ENCODE data around the gene CMTM2.
"Not testable (repeated sequence)": the region's sequence is repeated elsewhere in the genome, so short reads cannot be mapped to it uniquely, and the experiment has no call there.

CMTM2 gene

DNA sequence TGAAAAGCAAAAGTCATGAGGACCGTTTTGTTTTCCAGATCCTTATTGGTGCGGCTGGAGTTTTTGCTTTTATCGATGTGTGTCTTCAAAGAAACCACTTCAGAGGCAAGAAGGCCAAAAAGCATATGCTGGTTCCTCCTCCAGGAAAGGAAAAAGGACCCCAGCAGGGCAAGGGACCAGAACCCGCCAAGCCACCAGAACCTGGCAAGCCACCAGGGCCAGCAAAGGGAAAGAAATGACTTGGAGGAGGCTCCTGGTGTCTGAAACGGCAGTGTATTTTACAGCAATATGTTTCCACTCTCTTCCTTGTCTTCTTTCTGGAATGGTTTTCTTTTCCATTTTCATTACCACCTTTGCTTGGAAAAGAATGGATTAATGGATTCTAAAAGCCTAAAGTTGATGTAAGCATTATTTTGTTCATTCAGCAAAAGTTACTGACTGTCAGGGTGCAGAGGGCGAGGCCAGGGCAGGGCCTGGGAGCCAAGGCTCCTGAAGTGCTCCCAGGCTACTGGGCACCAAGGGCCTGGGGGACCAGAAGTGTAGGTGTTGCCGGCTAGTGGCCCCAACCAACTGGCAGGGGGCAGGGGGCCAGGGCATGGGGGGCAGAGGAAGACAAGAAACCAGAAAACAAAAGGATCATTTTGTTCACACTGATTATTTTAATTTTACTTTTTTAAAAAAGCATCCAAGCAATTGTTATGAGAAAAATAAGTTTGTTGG is 8.8 kb downstream of the CMTM2 start:
- DNase-seq, result no peak

DNA sequence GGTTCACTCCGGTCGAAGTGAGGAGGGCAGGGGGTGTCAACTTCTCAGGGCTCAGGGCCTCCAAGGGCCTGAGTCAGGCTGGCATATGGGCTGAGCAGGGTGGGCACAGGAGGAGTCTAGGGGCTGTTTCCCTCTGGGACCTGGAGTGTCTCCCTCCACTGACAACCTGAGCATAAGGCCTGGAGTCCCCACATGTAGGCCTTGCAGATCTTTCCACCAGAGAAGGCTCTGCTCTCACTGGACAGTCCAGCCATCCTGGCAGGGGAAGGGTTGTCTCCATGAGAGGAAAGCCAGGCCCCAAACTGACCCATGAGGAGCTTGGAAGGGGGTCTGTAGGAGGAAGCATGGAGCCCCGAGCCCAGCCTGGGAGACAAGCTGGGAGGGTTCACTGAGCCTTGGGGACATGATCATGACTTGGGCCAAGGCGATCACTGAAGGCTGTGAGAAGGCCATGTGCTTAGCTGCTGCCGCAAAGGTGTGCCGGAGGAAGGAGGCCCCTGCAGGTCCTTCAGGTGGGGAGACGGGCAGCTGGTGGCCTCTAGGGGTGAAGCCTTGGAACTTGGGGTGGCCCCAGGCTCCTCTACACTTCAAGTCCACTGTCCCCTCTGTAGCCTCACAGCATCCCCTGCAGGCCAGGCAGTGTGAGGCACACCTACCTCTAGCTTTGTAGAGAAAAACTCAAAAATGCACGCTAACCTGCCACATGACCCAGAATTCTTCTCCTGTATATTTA is 9.9 kb downstream of the CMTM2 start:
- no peak for DNase-seq

DNA sequence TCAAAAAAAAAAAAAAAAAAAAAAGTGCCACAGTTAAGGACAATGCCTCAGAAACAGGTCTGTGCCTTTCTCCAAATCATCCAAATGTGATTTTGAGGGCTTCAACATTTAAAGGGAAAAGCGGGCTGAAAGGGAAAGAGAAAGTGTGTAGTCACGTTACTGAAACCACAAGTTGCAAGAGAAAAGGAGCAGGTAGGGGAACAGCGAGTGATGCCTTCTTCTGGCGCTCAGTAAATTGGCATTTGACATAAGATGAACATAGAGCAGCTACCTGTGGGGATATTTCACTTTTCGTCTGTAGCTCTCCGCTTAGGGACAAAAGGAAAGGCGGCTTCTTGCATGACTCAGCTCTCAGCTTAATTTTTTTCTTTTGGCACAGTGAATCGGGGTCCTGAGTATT is 11.1 kb downstream of the CMTM2 start:
- DNase-seq, result no peak

DNA sequence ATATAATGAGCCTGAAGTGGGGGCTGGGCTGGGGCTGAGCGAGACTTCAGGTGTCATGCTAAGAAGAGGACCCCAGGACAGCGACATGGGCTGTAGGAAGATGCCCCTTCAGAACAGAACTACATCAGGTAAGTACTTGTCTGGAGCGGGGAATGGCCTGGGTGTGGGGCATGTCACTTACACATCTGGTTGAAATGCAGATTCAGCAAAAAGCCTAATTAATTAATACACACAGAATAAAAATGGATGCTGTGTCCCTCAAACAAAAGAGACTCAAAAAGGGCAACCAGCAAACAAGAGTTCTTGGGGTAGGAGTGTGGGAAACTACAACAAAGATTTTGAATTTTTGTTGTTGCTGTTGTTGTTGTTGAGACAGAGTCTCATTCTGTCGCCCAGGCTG is 11.8 kb downstream of the CMTM2 start:
- no peak for DNase-seq

DNA sequence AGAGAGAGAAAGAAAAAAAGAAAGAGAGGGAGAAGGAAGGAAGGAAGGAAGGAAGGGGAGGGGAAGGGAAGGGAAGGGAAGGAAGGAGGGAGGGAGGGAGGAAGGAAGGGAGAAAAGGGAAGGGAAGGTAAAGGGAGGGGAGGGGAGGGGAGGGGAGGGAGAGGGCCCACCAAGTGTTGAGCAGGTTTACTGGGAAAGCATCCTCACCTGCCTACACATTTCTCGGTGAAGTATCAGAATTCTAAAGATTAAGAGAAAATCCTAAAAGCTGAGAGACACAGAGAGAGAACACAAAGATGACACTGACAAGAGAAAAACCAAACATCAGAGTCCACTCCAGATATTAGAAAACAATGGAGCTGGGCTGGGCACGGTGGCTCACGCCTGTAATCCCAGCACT is 13.0 kb downstream of the CMTM2 start:
- DNase-seq, result no peak

DNA sequence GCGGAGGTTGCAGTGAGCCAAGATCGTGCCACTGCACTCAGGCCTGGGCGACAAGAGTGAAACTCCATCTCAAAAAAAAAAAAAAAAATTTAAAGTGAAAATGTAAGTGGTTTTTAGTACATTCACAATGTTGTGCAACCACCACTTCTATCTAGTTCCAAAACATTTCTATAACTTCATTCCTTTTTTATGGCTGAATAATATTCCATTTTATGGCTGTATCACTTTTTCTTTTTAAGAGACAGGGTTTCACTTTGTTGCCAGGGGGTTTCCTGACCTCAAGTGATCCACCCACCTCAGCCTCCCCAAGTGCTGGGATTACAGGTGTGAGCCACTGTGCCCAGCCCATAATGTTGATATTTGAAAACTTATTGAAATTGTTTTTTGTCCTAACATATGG is 13.6 kb downstream of the CMTM2 start:
- no peak for DNase-seq

DNA sequence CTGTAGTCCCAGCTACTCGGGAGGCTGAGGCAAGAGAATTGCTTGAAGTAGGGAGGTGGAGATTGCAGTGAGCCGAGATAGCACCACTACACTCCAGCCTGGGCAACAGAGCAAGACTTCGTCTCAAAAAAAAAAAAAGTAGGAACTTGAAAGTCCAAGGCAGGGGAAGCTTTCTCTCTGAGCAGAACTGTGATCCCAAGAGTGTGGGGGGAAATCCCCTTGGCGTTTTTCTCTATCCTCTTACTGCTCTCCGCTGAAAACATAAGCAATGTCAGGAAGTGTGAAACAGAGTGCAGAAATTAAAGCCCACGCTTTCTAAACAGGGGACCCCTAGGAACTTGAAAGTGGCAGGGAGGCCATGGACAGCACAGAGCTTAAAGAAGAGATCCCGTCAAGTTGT is 15.5 kb downstream of the CMTM2 start:
- no peak for DNase-seq

DNA sequence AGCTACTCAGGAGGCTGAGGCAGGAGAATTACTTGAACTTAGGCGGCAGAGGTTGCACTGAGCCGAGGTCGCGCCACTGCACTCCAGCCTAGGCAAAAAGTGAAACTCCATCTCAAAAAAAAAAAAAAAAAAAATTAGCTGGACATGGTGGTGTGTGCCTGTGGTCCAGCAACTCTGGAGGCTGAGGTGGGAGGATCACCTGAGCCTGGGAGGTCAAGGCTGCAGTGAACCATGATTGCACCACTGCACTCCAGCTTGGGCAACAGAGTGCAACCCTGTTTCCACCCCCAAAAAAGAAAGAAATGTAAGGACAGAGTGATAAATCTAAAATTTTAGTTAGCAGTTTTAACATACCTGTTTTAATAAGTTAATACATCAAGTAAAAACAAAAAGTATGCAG is 17.3 kb downstream of the CMTM2 start:
- not testable (repeated sequence) for DNase-seq

DNA sequence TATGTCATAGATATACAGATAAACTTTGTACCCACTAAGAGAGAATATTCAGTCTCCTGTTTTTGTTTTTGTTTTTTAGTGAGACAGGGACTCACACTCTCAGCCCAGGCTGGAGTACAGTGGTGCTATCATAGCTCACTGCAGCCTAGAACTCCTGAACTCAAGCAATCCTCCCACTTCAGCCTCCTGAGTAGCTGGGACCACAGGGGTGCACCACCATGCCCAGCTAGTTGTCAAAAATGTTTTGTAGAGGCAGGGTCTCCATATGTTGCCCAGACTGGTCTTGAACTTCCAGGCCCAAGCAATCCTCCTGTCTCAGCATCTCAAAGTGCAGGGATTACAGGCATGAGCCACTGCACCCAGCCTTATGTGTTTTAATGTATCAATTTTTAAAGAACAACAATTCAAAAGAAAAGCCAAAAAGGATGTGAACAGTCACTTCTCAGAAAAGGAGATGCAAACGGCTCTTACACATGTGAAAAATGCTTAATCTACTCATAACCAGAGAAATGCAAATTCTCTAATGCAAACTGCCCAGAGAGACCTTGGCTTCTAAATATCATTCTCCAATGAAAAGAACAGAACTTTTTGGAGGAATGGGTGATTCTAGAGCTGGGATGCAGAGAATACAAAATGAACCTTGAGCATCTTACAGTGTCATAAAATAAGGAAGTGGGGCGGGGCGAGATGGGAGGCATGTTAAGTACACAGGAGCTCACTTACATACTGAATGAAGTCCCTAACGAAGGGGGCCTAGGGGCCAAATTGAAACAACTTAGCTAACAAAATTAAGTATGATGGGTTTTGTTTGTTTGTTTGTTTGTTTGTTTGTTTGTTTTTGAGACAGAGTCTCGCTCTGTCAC is 18.0 kb downstream of the CMTM2 start:
- no peak for DNase-seq

DNA sequence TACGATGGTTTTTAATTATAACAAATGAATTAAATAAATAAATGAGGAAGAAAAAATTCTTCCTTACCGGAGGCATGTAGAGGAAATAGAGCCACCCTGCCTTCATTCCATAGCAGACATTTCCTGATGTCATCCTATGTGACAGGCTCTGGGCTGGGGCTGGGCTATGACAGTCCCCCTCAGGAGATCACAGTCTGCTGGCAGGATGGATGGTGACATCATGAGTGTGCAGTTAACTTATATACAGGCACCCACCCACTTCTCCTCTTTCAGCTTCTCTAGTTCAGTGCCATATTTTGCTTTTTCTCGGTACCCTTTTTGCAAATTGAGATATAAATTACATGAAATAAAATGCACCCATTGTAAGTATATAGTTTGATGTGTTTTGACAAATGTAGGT is 18.8 kb downstream of the CMTM2 start:
- no peak for DNase-seq

DNA sequence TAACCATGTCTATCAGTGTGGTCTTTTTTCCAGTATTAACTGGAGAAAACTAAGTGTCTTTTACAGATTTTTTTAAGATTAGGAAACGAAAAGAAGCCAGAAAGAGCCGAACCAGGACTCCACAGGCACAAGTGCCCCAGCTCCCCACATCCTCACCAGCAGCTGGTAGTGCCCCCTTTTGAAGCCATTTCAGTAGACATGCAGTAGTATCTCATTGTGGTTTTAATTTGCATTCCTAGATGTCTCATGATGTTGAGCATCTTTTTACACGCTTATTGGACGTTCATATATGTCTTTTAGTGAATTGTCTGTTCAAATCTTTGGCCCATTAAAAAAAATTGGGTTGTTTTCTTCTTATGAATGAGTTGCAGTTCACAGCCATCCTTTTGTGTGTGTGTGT is 20.5 kb downstream of the CMTM2 start:
- DNase-seq, result no peak

DNA sequence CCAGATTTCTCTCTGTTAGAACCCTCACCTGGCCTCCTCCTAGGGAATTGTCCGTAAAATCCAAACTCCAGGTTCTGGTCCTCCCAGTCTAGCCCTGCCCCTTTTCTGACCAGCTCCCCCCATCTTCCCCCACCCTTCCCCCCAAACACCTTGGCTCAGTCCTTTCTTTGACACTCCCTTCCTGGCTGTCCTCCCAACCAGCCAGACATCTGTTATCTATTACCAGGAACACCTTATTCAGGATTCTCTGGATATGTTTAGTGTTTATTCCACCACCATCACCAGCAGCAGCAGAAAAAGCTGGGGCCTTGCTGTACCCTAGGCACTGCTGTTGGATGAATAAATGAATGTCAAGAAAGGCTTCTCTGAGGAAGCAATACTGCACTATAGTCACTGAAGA is 21.2 kb downstream of the CMTM2 start:
- DNase-seq, result no peak

DNA sequence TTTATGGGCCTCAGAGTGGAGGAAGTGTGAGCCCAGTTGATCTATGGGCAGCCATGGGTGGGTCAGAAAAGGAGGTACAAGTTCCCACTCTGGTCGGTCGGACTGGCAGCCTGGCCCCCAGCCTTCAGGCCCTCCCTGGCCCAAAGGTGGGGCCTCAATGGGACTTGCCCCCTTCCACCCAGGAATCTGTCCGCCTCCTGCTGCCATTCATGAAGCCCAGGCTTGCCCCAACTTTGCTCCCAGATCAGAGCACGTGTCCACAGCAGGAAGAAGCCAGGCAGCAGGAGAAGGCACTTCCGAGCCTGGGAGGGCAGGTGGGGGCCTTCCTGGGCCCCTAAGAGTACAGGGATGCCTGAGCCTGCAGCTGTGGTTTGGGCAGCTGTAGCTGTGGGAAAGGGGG is 22.2 kb downstream of the CMTM2 start:
- DNase-seq, result no peak

DNA sequence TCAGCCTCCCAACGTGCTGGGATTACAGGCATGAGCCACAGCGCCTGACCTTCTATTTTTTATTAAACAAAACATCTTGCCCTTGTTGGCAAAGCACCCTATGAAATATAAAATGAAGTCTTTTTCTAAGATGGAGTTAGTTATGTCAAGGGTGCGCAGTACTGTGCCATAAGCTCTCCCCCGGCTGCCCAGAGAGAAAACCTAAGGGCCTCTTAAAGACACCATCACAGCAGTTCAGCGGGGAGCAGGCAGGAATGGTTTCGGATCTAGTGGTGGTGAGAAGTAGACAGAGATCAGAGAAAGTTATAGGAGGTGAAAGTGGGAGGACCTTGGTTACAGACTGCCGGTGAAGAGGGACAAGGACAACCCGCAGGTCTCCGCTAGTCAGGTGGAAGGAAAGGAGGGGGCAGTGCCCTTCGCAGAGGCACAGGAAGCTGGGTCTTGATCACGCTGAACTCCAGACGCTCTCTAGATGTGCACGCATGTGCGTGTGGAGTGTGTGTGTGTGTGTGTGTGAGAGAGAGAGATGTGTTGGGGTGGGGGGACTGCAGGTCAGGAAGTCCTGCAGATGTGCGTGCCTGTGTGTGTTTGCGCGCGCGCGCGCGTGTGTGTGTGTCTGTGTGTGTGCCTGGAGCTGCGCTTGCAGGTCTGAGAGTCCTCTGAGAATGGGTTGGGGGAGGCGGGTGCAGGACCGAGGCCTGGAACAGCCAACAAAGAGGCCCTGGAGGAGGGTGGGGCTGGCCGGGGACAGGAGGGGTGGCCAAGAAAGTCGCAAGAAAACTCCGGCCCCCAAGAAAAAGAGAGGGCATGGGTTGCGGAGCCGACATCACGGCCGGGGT is 24.5 kb downstream of the CMTM2 start:
- peak; percentile 42 for DNase-seq

DNA sequence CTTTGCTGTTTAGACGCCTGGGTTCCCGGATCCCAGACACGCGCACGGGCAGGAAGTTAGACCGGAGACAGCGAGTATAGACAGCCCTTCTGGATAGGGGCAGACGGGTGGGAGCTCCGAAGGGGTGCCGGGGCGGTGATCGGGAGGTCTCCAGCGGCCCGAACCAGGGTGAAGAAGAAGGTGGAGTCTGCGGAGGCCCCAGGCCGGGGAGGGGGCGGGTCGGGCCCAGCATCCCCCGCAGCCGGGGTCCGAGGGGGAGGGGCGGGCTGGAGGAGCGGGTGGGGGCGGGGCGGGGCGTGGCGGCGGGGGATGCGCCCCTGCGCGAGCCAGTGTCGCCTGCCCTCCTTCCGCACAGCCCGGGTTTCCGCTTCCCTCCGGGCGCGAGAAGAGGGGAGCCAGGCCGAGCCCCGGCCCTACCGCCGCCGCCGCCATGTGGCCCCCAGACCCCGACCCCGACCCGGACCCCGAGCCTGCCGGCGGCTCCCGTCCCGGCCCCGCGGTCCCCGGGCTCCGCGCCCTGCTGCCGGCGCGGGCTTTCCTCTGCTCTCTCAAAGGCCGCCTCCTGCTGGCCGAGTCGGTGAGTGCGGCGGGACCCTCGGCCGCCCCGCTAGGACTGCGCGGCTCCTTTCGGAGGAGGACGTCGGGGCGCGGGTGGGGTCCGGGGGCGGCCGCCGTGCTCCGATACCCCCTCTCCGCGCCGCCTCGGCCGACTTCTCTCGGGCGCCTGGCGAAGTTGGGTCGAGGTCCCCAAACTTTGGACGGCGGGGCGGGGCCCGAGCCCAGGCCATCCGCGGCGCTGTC is 25.3 kb downstream of the CMTM2 start, which contains the start of gene CMTM3:
Gene CMTM3 (plus strand): TSS at position 329 of the 801 bp plus-strand sequence. CDS start 102 bp downstream, at position 431.
- peak; percentile 26 for DNase-seq

DNA sequence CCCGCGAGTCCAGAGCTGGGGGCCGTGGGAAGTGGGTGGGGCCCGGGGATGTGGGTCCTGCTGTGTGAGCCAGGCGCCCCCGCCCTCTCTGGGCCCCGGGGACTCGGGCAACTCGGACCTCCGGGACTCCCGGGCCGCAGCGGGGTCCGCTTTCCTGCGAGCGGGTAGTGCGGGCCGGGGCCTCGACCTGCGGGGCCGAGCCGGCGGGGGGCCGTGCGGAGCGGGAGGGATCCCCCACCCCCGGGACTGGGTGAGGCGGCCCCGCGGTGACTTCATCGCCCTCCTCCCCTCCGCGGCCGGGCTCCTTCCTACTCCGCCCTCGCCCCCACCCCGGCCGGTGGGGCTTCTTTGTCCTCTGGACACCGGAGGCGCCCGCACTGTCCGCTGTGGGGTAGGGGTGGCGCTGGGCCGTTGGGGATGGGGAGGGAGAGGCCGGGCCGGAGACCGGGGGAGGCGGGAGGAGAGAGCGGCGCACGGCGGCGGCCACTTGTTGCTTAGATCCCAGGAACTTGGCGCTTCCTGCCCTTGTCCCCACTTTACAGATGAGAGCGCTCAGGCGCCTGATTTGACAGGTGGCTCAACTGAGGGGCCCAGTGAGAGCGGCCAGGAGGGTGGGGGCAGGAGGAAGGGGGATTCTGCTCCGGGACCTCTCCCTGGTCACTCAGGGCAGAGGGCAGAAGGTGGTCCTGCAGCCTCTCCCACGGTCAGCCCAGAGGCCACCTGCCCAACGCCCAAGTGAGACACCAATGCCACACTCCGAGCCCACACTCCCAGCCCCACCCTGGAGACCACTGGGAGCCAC is 26.1 kb downstream of the CMTM2 start:
- no peak for DNase-seq

DNA sequence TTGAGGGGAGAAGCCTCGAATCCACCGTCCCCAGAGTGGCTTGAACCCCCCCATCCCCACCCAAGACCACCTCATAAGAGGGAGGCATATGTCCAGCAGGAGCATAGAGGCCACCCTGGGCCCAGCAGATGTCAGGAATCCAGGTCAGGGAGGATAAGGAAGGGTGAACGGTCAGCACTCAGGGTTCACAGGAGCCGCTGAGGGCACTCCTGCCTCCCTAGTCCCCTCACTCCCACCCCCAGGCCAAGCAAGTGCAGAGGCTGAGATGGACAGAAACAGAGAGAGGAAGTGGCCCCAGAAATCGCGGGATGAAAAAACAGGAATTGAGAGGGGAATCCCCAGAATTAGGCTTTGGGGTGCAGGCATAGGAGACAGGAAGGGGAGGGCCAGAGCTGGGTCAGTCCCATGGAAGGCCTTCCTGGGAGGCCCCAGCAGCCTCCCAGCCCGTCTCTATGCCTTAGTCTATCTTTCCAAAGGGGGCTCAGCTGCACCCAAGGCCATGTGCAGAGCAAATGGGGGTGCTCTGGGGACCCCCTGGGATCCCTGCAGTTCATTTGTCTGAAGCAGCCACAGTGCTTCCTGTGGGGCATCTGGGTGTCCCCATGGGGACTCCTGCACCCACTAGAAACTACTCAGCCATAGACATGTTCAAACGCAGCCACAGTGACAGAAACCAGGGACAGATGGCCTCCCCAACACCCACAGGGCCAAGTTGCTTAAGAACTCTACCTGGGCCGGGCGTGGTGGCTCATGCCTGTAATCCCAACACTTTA is 26.9 kb downstream of the CMTM2 start:
- no peak for DNase-seq

DNA sequence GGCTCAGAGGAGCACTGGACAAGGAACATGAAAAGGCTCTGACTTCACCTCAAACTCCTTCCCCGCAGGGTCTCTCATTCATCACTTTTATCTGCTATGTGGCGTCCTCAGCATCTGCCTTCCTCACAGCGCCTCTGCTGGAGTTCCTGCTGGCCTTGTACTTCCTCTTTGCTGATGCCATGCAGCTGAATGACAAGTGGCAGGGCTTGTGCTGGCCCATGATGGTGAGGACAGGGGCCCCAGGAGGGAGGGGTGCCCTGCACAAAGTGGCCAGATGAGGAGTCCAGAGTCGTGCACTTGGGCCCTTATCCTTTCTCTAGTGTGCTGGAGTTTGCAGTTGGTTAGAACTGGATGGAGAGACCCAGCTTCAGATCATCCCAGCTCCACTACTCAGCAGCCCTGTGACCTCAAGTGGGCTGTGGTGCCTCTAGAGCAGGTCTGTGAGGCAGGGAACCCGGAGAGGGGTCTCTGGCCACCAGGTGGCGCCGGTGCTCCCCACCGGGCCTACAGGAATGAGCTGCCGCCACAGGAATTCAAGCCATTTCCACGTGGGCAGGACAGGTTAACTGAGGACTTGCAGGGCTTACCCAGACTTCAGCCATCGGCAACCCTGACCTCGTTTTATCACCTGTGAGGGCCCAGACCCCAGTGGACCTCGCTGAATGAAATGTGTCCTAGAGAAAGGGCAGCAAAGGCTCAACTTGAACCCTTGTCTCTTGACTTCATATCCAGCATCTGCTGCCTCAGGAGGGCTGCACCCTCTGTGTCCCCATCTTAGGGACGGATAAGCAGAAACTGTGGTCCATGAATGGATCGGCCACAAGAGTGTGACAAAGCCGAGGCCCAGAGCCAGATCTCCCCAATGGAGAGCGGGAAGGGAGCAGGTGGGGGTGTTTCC is 29.2 kb downstream of the CMTM2 start:
- DNase-seq, result peak; percentile 59

DNA sequence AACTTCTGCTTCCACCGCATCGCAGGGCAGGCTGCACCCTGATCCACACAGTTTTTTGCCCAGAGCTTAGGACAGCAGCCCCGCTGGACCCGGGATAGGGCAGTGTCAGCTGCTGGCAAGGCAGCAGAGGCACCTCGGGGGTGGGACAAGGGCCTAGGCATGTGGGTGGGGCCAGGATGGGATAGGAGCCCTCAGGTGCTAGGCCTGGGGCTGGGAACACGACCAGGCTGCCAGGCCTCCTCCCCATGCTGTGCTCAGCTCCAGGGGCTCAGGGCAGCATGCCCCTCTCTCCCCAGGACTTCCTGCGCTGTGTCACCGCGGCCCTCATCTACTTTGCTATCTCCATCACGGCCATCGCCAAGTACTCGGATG is 29.9 kb downstream of the CMTM2 start:
- DNase-seq, result no peak
